ENCODE data around the gene NEK3.
"Not testable (repeated sequence)": the region's sequence is repeated elsewhere in the genome, so short reads cannot be mapped to it uniquely, and the experiment has no call there.

Gene NEK3

DNA sequence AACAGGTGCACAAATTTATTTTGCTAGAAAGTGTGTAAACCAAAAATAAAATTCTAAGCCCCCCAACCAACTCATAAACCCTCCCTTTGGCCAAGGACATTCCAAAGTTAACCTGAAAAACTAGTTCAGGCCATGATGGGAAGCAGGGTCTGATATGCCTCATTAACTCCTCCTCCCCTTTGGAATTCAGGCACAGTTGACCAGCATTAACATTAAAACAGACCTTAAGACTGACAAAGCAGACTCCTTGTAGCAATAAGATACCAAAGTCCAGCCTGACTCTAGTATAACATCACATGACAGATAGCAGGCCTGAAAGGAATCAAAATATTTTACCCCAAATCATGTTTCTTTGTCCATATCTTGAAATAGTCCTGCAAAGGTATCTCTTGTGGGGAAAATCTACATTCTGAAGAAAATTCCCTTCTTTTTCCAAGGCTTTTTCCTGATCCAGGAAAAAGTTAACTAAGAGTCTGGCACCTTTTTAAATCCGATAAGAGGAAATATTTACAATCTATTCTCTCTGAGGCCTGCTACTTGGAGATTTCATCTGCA, 50.2 kb downstream of the NEK3 start:
- no peak for DNase-seq

DNA sequence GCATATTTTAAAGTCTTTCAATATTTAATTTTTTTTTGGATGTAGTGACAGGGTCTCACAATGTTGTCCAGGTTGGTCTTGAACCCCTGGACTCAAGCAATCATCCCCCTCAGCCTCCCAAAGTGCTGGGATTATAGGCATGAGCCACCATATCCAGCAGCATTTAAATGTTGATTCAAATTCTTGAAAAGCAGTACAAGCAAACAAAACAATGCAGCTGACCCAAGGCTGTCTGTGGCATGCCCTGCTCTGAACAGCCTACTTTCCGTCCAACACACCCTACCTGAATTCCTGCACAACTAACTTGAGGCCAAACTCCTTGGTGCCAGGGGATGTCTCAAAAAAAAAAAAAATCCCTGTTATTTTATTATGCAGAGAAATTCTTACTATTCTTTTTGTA, 53.6 kb downstream of the NEK3 start:
- no peak for DNase-seq

DNA sequence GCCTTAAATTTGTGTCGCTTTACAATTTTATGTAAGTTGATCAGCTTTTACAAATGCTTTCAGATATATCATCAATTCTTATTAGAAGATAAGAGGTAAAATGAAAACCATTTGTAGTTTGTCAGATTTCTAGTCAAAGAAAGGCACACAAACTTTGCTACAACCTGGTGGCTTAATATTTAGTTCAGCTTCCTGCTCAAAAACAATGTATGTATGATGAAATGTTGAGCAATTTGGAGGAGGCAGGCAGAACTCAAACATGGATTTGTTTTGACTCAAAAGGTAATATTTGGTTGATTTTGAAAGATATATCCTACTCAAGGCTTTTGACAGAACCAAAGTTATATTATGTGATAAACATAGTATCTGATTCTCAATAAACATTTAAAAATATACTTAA, 54.8 kb downstream of the NEK3 start:
- no peak for DNase-seq

DNA sequence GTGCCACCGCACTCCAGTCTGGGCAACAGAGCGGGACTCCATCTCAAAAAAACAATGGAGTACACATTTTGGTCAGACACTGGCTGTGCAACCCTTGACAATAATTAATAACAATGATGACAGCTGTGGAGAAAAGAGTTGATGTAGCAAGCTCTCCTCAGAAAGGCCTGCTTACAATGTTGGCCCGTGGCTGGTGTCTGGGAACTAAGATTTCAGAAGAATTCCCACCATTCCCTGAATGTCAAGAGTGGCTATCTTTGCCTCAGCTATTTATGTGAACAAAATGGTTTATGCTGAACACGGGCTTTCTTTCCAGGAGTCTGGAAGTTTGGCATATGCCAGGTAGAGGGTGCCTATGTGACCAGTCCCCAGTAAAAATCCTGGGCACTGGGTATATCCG, 56.0 kb downstream of the NEK3 start:
- no peak for DNase-seq

DNA sequence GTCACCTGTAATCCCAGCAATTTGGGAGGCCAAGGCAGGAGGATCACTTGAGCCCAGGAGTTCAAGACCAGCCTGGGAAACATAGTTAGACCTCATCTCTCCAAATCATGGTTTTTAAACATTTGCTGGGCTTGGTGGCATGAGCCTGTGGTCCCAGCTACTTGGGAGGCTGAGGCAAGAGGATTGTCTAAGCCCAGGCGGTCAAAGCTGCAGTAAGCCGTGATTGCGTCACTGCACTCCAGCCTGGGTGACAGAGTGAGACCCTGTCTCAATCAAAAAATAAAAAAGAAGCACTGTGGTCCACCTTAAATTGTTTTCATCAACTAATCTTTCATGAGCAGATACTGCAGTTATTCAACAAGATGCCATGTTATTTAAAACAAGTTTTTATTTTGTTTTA, 57.0 kb downstream of the NEK3 start:
- DNase-seq: not testable (repeated sequence)

DNA sequence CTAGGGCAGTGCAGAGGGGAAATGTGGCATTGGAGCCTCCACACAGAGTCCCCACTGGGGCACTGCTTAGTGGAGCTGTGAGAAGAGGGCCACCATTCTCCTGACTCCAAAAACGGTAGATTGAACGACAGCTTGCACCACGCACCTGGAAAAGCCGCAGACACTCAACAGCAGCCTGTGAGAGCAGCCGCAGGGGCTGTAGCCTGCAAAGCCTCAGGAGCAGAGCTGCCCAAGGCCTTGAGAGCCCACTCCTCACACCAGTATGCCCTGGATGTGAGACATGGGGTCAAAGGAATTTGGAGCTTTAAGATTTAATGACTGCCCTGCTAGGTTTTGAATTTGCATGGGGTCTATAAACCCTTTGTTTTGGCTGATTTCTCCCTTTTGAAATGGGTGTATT, 62.2 kb downstream of the NEK3 start:
- no peak for DNase-seq

DNA sequence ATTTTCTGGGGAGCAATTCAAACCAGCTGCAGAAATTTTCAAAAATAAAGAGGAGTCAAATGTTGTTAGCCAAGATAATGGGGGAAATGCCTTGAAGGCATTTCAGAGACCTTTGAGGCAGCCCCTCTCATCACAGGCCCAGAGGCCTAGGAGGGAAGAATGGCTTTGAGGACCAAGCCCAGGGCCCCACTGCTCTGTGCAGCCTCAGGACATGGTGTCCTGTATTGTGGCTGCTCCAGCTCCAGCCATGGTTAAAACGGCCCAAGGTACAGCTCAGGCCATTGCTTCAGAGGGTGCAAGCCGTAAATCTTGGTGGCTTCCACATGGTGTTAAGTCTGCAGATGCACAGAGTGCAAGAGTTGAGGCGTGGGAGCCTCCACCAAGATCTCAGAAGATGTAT, 62.6 kb downstream of the NEK3 start:
- DNase-seq: no peak

DNA sequence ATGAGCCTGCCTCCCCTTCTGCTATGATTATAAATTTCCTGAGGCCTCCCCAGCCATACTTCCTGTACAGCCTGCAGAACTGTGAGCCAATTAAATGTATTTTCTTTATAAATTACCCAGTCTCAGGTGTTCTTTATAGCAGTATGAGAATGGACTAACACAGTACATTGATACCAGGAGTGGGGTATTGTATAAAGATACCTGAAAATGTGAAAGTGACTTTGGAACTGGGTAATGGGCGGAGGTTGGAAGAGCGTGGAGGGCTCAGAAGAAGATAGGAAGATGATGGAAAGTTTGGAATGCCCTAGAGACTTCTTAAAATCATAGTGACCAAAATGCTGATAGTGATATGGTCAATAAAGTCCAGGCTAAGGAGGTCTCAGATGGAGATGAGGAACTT, 63.3 kb downstream of the NEK3 start:
- DNase-seq: no peak

DNA sequence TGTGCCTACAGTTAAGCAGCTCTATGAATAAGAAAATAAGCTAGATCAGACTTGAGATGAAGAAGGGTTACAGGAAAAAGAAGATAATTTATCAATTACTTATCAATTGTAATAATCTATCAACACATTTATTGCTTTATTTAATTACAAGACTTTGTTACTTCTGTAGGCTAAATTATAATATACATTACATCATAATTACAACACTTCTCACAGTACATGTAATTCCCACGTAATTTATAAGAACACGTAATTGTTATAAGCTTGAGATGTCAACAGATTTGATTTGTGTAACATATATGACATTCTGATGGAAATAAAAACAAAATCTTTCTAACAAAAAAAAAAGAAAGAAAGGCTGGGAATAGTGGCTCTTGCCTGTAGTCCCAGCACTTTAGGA, 67.3 kb downstream of the NEK3 start:
- DNase-seq: no peak

DNA sequence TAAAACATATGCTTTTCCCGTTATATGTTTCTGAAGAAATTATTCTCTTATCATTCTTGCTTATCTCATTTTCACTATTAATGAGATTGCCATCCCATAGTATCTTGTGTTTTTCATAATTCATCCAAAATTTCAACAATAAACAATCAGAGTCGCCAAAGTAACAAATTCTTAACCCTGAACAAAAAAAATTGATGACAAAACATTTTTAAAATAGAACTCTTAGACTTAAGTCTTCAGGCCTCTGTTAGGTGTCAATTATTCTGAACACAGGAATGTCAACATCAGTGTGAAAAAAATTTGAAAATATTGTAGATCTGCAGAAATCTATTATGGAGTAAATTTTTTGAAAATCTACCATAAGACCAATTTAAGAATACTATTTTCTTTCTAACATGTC, 67.9 kb downstream of the NEK3 start:
- DNase-seq: no peak

DNA sequence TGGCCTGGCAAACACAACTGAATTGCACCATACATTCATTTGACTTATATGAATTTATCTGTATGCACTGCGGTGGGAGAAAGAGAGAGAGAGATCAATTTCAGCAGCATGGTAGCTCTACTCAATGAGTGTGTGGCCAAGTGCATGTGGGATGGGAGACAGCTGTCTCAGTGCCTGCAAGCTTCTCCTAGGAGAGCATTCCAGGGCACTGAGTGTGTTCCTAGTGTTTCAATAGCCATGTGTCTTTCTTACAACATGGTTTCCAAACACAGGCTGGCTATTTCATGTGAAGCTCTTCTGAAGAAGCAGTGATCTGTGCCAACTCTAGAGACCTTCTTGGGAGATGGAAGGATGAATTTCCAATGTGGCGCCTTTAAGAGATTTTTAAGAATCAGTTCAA, 74.0 kb downstream of the NEK3 start:
- no peak for DNase-seq

DNA sequence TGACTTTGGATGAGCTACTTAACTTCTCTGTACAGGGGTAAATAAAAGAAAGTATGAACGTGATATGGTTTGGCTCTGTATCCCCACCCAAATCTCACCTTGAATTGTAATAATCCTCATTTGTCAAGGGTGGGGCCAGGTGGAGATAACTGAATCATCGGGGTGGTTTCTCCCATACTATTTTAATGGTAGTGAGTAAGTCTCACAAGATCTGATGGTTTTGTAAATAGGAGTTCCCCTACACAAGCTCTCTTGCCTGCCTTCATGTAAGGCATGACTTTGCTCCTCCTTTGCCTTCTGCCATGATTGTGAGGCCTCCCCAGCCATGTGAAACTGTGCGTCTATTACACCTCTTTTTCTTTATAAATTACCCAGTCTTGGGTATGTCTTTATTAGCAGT, 74.4 kb downstream of the NEK3 start:
- DNase-seq: not testable (repeated sequence)
